Endothelial cell of umbilical vein (primary cell): ENCODE measurements around the gene CEP55. TPM values are rescaled to one million over a fixed set of nuclear protein-coding genes. Genes with fewer than 3 reads are reported as not detected.

Experiments
- BruUV-seq: library from RNA; stranded (reverse); fragments of 400-500 nt; replicated peaks from 2 replicates; lab custom pipeline; 2021; lab: Mats Ljungman, UMichigan
- CTCF ChIA-PET: fragments of 300-600, 350-600 bp; sonication (Branson Sonifier 250); formaldehyde crosslinking; loops from one replicate; lab custom pipeline; 2021; ENCODE audit warnings: antibody characterized with exemption, inconsistent platforms; lab: Charles Lee
- POLR2A ChIA-PET: fragments of 300-600, 350-600 bp; sonication (Branson Sonifier 250); formaldehyde crosslinking; loops from one replicate; lab custom pipeline; 2021; ENCODE audit warnings: antibody characterized with exemption, inconsistent platforms; lab: Charles Lee
- DNase-seq: peaks from one replicate; pipeline ENCODE4 v3.0.0-alpha.2; 2011; ENCODE audit warnings: low read depth, low spot score
- FAIRE-seq: peaks from 2 replicates; lab custom pipeline; 2011; peaks lifted over from hg19 to GRCh38; lab: Jason Lieb, UNC
- H2AFZ ChIP-seq: 2 replicates; pipeline ENCODE4 v1.6.0; 2012; ENCODE audit warnings: low read depth, low read length, control low read depth, inconsistent platforms
- H3K27ac ChIP-seq: 2 replicates; pipeline ENCODE4 v1.5.1; 2011; ENCODE audit warnings: low read depth, mild to moderate bottlenecking, control low read depth, low read length, moderate library complexity; ENCODE audit not compliant: insufficient read depth
- H3K27me3 ChIP-seq, 2 experiments: 2 replicates each; pipeline versions ENCODE4 v1.6.0 to v1.6.1; 2011; ENCODE audit warnings: low read length in 2 of 2, mixed read lengths in 1 of 2; ENCODE audit not compliant: control insufficient read depth in 2 of 2, insufficient read depth in 2 of 2
- H3K36me3 ChIP-seq, 2 experiments: 2 replicates in 1 of 2; 3 replicates in 1 of 2; pipeline ENCODE4 v1.5.1; 2011; ENCODE audit warnings: low read length in 2 of 2, mild to moderate bottlenecking in 1 of 2, moderate library complexity in 1 of 2; ENCODE audit not compliant: control insufficient read depth in 2 of 2, insufficient read depth in 2 of 2; ENCODE audit errors: extremely low read depth in 1 of 2
- H3K4me1 ChIP-seq: 3 replicates; pipeline ENCODE4 v1.5.1; 2011; ENCODE audit warnings: mild to moderate bottlenecking, low read length; ENCODE audit not compliant: control insufficient read depth, insufficient read depth; ENCODE audit errors: extremely low read depth
- H3K4me2 ChIP-seq: 2 replicates; pipeline ENCODE4 v1.6.1; 2011; ENCODE audit warnings: low read length, control low read depth, mixed read lengths; ENCODE audit not compliant: insufficient read depth
- H3K4me3 ChIP-seq, 3 experiments: fragments of 200-600 bp in 1 of 3; sonication (generic), shearing (Covaris generic) in 1 of 3; replicated peaks in 1 of 3; 2 replicates each; pipeline ENCODE4 v1.5.1; 2011 to 2016; ENCODE audit warnings: control low read depth in 3 of 3, low read length in 3 of 3, mild to moderate bottlenecking in 2 of 3, inconsistent platforms in 1 of 3, low read depth in 1 of 3, moderate library complexity in 1 of 3; ENCODE audit not compliant: insufficient read depth in 1 of 3
- H3K79me2 ChIP-seq: 2 replicates; pipeline ENCODE4 v1.6.0; 2012; ENCODE audit warnings: low read length, inconsistent platforms; ENCODE audit not compliant: control insufficient read depth, insufficient read depth
- H3K9ac ChIP-seq: replicated peaks from 2 replicates; pipeline ENCODE3; 2011; ENCODE audit warnings: low read length, control low read depth; ENCODE audit not compliant: insufficient read depth; ENCODE audit errors: extremely low read depth
- H3K9me1 ChIP-seq: replicated peaks from 3 replicates; pipeline ENCODE4 v1.6.0; 2011; ENCODE audit warnings: mild to moderate bottlenecking, low read length; ENCODE audit not compliant: control insufficient read depth, insufficient read depth; ENCODE audit errors: extremely low read depth
- H3K9me3 ChIP-seq: replicated peaks from 2 replicates; pipeline ENCODE4 v1.5.1; 2012; ENCODE audit warnings: low read length, inconsistent platforms; ENCODE audit not compliant: control insufficient read depth, insufficient read depth
- H4K20me1 ChIP-seq: replicated peaks from 2 replicates; pipeline ENCODE3; 2011; ENCODE audit warnings: mild to moderate bottlenecking, low read length; ENCODE audit not compliant: control insufficient read depth, insufficient read depth; ENCODE audit errors: extremely low read depth
- CTCF ChIP-seq, 2 donors: IDR thresholded peaks; 1 replicate in 1 of 2; 2 replicates in 1 of 2; pipeline ENCODE4 v1.5.1; 2011; ENCODE audit warnings: low read length in 2 of 2, mild to moderate bottlenecking in 2 of 2, moderate library complexity in 2 of 2, control low read depth in 1 of 2, inconsistent platforms in 1 of 2, low read depth in 1 of 2; ENCODE audit not compliant: insufficient read depth in 1 of 2; ENCODE audit errors: extremely low read depth in 1 of 2
- EZH2 ChIP-seq: IDR thresholded peaks from 2 replicates; pipeline ENCODE4 v1.6.1; 2012; ENCODE audit warnings: borderline replicate concordance, low read depth, mild to moderate bottlenecking, moderate library complexity, low read length, inconsistent platforms; ENCODE audit not compliant: severe bottlenecking
- FOS ChIP-seq: IDR thresholded peaks from 2 replicates; pipeline ENCODE4 v1.6.1; 2011; ENCODE audit warnings: mild to moderate bottlenecking, low read length, moderate library complexity, borderline replicate concordance; ENCODE audit not compliant: insufficient read depth
- GATA2 ChIP-seq: IDR thresholded peaks from 2 replicates; pipeline ENCODE4 v1.7.0; 2011; ENCODE audit warnings: low read depth, mild to moderate bottlenecking, moderate library complexity, mixed read lengths, low read length; ENCODE audit not compliant: insufficient read length, insufficient read depth
- JUN ChIP-seq: IDR thresholded peaks from 2 replicates; pipeline ENCODE4 v1.6.1; 2011; ENCODE audit warnings: borderline replicate concordance, low read depth; ENCODE audit not compliant: insufficient read length, insufficient read depth
- MAX ChIP-seq: IDR thresholded peaks from 2 replicates; pipeline ENCODE4 v1.6.1; 2011; ENCODE audit not compliant: insufficient read depth, insufficient read length
- MYC ChIP-seq: IDR thresholded peaks from one replicate; pipeline ENCODE4 v1.6.1; 2011; ENCODE audit warnings: mild to moderate bottlenecking, low read depth, low read length
- POLR2A ChIP-seq: IDR thresholded peaks from 2 replicates; pipeline ENCODE4 v1.6.1; 2012; ENCODE audit warnings: low read depth, mild to moderate bottlenecking, control low read depth, low read length
- POLR2AphosphoS5 ChIP-seq: IDR thresholded peaks from 2 replicates; pipeline ENCODE4 v1.6.1; 2012; ENCODE audit warnings: low read depth, mild to moderate bottlenecking, control low read depth, low read length, moderate library complexity; ENCODE audit not compliant: insufficient read depth
- dilution Hi-C: fragments of 300-500 bp; cut with MboI; formaldehyde crosslinking; loops from one replicate; pipeline ENCODE4 v1.15.0; 2019; ENCODE audit warnings: low sequenced_read_pairs; ENCODE audit not compliant: extremely low pct_ligation_motif_present
- intact Hi-C: fragments of 100-400 bp; cut with micrococcal nuclease; formaldehyde crosslinking; loops from one replicate; pipeline ENCODE4 v1.10.0; 2022
- polyA plus RNA-seq, 4 experiments: library from polyadenylated mRNA; depleted of rRNA in 3 of 4; stranded (reverse) in 3 of 4; unstranded in 1 of 4; fragments of >200 nt; gene quantifications; 2 replicates each; pipeline versions ENCODE4 v1.2.1 to v1.2.3, GENCODE V29; 2011 to 2012; ENCODE audit warnings: missing spikeins in 1 of 4
- total RNA-seq: library from RNA; stranded (reverse); gene quantifications from 2 replicates; pipeline ENCODE4 v1.2.3, GENCODE V29; 2021

The CEP55 gene
- total and polyA plus RNA-seq, 2 donors (not counting 3 experiments of a cell fraction or from before 2014, with no cell fraction given), result 17.4 to 63.0 TPM

DNA sequence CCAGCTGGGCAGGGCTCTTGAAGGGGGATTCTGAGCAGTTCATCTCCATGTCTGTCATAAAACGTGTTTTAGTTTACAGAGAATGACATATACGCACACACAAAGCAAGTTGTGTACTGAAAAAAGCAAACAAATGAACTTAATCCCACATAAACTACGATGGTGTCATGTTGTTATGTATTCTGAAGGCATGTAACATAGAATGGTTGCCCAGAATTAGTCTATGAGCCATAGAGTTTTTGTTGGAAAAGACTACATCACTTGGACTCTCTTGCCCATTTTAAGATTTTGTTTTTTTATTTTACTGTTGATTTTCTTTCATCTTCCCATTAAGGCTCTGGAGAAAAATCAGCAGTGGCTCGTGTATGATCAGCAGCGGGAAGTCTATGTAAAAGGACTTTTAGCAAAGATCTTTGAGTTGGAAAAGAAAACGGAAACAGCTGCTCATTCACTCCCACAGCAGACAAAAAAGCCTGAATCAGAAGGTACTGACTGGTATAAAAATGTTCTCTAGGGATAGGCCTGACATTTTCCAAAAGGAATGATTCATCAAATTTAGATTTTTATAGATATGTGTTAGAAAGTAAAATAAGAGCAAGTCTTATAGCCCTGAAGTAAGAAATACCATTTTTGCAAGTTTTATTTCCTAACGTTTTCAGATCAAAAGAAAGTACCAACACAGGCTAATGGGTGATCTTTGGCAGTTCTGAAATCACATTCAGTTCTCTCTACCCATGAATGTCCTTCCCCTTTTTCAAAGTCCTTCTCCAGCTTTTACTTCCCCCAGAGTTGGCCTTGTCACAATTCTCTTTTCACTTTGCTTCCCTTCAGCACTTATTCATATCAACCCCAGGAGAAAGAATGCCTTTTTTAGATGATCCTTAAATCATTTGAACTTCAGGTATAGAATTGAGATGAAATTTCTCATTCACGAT, 18.9 kb downstream of the CEP55 start:
- no peak overlapping the region for H2AFZ ChIP-seq
- no peaks in the 10 kb centered on the region for H3K9me3 ChIP-seq
- H3K4me2 ChIP-seq, result peak overlapping the region; percentile 9
- no peaks in the 10 kb centered on the region for H3K9me1 ChIP-seq
- H3K79me2 ChIP-seq, result no peaks in the 10 kb centered on the region
- peaks cover 0 to 27% of the 10 kb centered on the region in 2 experiments for H3K36me3 ChIP-seq
- no peaks in the 10 kb centered on the region for H3K27me3 ChIP-seq
- TF ChIP-seq EZH2 (no peak), GATA2 (no peak), JUN (no peak), POLR2AphosphoS5 (no peak), MAX (no peak), FOS (no peak), CTCF (IDR thresholded peaks at IDR 0.05; ENCODE audit: extremely low read depth in 1 of 2, insufficient read depth in 1 of 2, low read depth in 1 of 2, low read length in 2 of 2) (no peak), MYC (no peak), POLR2A (no peak)
- H3K27ac ChIP-seq, result no peak overlapping the region
- POLR2A ChIA-PET, result no interaction called here
- BruUV-seq, result no TSS peak
- peak; percentile 66 for DNase-seq
- H3K9ac ChIP-seq, result no peak overlapping the region
- intact Hi-C loops, result no loop called here
- CTCF ChIA-PET, result interaction anchor here (1.3 to 7.2 kb wide), 2 partner anchors 11 to 436 kb away, joined by 3 to 67 read pairs; no protein-coding TSS in a partner anchor
- dilution Hi-C loops, result no loop called here
- no peak overlapping the region for H3K4me3 ChIP-seq
- peak; percentile 55 for FAIRE-seq
- no peaks in the 10 kb centered on the region for H4K20me1 ChIP-seq
- H3K4me1 ChIP-seq, result peaks cover 4% of the 10 kb centered on the region
